GM11168 (cell line): ENCODE measurements around the gene TBC1D16.

Source experiments
- in situ Hi-C: fragments of 300-500 bp; cut with MboI; formaldehyde crosslinking; loops from one replicate; pipeline ENCODE4 v1.12.0; 2022; ENCODE audit warnings: low sequenced_read_pairs; ENCODE audit not compliant: unreplicated experiment

TBC1D16 gene

DNA sequence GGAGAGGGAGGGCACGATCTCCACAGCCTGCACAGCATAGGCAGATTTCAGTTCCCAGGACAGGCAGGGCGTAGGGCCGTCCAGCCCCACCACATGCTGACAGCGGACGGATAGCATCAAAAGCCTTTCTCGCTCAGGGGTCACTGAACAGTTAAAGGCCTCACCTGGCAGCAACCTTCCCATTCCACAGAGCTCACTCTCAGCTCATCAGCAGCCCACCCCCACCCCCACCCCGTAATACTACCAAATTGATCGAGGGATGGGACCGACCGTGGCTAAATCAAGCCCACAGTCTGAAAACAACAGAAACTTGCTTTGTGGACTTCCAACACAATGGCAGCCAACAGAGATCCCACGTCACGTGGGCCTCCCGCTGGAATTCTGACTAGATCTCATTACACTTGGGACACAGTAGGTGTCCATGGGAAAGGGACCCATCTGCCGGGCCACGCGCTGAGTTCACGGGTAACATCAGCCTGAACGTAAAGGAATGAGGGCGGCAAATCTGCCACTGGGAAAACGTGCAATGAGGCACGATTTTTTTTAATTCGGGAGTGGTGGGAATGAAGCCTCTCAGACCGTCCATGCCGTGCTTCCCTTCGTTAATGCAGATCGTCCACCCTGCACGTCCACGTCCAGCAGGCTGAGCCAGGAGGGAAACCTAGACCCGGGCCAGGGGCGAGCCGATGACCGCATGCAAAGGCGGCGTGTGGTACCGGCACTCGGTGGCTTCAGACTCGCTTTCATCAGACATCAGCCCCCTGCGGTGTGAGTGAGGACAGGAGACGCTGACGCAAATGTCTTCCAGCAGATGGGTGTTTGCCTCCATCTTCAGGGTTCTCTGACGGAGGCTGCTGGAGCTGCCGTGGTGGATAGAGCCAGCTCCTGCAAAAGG, 92.1 kb downstream of the TBC1D16 start:
- in situ Hi-C loops: no loop called here

DNA sequence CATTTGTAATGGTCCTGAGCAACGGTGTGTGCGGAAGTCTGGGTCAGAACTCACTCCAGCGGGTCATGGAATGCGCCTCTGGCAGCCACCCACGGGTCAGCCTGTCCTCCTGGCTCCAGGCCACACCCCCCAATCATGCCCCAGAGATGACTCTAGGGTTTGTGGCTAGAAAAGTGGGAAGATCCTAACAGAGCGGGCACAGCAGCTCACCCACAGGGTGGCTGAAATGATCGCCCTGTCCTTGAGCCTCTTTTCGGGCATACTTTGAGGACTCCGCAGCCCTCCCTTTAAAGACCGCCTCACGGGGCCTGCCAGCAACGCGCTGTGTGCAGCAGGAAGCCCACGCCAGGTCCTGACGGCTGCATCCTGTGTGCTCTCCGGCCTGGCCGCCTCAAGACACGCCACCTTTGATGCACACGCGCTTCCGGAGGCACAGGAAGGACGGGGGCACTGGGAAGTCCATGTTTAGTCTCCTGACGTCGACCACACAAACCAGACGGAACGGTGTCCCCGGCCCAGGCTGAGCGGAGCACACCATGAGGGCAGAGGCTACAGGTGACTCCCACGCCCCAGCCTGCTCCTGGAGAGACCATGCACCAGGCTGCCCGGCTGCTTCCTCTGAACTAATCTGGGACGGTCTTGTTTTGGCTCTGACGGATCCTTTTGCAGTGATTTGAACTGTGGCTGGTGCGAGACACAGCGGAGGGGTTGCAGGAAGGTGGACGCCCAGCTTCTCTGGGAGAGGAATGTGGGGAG, 92.9 kb downstream of the TBC1D16 start:
- in situ Hi-C loops: no loop called here

DNA sequence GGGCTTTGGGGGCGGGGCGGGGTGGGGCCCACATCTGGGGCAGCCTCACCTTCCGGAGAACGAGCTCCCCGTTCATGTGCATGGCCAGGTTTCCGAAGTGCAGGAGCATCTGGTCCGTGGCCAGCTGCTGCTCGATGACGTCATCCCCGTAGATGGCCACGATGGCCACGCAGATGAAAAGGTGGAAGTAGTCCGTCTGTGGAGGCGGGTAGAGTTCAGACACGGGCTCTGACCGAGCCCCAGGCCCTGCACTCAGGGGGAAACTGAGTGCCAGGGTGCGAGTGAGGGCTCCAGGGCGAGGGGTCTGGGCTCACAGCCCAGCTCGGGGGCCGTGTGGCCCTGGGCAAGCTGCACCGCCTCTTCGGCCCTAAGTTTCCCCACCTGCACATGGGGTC, 93.7 kb downstream of the TBC1D16 start:
- in situ Hi-C loops: no loop called here

DNA sequence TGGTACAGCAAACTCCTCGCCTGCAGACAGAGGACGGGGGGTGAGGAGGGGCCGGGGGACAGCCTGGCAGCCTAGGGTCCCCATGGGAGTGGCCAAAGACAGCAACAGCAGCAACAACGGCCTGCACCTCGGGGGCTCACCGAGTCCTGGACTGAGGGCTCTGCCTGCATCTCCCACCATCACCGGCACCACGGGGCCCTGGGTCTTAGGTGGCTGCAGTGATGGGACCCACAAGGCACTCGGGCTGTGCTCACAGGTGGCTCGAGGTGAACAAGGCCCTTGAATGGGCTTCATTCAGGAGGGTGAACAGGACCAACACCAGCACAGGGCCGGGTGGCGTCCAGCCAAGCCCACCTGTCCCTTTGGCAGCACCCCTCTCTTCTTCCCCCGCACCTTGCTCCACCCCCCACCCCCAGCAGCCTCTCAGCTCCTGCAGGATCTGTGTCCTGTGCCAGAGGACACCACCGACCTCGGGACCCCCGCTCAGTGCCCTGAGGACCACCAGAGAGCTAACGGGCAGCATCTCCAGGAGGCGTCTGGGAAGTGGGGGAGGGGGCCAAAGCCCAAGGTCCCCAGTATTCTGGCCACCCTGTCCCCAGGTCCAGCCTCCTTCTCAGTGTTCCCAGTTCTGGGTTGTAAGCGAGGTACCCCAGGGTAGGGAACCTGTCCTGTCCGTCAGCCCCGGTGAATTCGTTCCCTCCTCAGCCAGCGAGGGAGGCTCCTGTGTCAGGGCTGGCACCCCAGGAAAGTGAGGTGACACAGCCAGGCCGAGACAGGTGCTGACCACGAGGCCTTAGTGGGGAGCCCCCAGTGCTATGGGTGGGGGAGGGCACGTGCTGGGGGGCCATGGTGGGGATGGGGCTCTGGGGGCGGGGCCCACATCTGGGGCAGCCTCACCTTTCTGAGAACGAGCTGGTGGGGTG, 94.3 kb downstream of the TBC1D16 start:
- in situ Hi-C loops: no loop called here

DNA sequence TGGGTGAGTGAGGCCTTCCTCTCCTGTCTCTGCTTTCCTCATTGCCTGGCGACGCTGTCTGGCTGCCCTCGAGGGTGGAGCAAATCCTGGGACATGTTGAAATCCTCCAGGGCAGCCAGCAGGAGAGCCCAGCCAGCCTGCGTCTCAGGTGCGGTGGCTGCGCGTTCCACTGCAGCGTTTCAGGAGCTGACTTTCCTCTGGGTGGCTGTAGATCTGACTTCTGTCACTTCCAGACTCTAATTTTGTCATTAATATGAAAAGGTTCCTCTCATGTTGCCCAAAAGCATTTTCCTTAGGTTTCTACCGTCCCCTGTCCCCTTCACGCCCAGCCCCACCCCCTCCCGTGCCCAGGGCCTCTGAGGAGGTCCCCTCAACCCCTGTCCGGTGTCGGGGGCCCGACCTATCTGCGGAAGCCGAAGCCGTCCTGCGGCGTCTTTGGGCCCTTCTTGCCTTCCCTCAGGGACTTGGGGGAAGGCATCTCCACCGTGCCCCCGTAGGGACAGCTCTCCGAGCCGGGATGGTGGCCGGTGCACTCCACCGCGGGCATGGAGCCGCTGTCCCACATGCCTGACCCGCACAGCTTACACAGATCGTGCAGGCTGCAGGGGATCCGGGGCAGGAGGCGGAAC, 95.1 kb downstream of the TBC1D16 start:
- in situ Hi-C loops: no loop called here

DNA sequence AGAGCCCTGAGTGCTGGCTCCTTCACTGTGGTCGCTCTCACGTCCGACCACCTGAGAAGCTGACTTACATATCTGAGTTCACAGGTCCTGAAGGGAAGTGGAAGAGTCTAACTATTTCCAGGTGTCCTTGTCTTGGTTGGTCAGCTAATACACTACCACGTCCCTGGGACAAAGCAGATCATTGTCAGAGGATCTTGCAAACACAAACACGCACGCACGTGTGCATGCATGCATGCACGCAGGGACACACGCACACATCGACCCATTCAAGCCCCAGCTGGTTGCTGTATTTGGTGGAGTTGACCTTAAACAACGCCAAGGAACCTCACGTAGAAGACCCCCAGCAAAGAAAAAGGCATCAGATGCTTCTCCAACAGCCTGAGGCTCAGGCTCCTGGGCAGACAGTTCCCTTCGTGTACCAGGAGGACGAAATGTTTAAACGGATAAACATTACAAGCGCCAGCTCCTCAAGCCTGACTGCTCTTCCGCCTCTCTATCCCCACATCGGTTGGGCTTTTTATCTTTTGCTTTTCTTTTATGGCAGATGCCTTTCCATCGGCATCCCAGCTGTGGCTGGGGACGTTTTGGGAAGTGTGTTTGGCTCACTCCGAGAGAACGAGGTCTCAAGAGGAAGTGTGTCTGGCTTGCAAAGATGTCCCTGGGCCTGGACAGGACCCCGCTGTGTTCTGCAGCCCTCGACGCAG, 95.8 kb downstream of the TBC1D16 start:
- in situ Hi-C loops: no loop called here

DNA sequence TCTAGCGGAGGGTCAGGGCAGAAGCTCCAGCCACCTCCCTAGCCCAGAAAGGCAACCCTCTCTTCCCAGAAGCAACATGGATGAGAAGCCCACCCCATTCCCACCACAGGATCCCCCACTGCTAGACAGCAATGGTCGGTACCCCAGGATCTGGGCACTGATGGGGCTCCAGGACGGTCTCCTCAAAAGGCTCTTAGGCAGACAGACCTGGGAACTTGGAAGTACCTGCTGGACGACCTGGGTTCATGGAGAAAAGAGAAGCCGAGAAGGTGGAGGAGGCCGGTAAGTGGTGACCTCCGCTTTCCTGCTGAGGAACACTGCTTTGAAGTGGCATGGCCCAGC, 96.6 kb downstream of the TBC1D16 start:
- in situ Hi-C loops: no loop called here

DNA sequence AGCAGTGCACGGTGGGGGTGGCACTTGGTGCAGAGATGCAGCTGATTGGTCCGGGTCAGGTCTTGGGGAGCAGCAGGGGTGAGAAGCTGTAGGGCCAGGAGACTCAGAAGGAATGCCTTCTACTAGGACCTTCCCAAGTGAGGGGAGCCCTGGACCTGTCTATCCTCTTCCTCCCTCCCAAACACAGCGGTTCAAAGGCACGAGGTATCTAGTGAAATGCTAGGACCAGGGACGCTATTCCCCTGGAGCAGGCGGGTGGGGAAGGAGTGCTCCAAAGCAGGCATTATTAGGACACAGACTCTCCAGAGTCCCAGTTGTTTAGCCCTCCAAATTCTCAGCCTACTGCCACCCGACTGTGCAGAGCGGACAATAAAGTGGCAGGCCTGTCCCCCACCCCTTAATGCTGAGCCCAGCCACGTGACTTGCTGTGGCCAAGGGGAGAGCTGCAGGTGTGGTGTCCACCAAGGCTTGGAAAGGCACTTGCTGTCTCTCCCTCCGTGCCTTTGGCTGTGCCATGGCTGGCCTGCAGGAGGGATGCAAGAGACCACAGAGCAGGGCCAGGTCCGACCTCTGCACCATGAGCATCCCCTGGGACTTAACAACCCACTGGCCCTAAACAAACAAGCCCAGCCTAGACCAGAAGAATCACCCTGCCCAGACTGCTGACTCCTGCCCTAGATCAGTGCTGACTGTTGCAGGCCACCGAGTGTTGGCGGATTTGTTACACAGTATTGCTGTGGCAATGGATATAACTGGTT, 97.2 kb downstream of the TBC1D16 start:
- in situ Hi-C loops: no loop called here

DNA sequence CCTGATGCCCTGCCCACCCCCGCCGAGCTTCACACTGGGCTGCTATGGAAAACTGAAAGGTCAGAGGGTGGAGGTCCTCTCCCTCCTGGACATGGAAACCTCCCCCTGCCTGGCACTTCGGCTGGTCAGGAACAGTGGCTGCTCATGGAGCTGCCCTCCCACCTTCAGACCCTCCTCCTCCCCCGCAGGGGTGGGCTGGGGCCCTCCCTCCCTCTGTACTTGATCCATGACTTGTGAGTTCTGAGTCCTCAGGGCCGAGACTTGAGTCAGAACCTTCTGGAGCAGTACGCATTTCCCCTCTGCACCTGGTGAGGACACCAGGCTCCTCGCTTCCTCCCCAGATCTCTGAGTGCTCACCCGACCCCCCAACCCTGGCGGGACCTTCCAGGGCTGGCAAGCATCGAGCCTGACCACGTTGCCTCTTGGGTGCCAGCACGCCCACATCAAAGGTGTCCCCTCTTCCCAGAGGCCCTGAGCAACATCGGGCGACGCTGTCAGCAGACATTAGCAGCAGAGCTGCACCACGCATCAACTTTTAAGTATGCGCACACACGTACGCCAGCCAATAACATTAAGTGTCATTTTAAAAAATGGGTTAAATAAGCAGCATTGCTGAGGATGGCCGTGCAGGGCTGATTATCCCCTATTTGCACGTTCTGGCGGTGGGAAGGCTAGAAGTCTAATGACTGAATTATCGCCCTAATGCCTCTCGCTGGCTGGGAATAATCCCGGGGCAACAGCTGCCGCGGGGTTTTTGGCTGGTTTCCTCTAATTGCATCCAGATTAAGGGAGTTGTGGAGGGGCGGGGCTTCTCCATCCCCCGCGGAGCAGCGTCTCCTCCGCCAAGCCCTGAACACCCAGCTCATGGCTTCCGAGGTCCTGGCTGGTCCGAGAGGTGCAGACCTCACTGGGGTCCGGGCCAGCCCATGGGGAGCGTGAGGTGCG, 98.0 kb downstream of the TBC1D16 start:
- in situ Hi-C loops: no loop called here

DNA sequence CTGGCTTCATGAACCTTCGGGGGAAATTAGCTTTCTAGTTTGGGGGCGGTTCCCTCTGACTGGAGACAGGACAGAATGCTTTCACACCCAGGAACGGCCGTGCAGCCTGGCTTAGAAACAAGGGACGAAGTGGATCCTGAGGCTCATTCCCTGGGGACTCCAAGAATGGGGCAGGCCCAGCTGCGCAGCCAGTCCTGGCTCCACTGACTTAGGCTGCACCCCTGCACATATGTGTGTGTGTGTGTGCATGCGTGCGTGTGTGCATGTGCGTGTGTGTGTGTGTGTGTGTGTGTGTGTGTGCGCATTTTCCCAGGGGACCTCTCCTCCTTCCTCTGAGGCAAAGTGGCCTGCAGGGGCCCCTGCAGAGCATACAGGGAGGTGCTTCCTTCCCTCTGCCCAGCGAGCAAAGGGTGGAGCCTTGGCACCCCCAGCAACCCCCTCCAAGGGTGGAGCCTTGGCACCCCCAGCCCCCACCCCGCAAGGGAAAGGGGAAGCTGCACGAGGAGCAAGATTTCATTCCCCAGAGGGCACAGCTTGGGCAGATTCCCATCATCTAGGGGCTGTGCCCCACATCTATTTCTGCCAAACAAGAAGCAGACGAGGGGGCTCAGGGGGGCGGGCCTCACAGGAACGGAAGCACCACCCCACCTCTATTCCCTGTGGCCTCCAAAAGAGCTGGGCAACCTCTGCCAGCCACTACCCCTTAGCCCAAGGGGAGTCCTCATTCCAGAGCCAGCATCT, 98.9 kb downstream of the TBC1D16 start:
- in situ Hi-C loops: no loop called here

DNA sequence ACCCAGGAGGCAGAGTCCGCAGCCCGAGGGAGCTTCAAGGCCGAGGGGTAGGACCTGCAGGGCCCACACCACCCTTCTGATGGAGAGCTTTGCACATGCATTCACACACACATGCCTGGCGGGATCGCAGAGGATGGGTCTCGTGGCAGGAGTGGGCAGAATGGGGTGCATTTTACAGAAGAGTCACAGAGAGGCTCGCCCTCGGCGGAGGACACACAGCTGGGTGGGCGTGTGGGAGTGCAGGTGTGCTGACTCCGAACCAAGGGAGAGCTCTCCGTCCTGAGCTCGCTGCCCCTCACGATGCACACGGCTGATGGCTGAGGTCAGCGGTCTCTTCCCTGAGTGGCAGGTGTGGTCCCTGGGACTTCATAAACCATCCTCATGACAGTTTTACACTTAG, 99.6 kb downstream of the TBC1D16 start:
- in situ Hi-C loops: no loop called here

DNA sequence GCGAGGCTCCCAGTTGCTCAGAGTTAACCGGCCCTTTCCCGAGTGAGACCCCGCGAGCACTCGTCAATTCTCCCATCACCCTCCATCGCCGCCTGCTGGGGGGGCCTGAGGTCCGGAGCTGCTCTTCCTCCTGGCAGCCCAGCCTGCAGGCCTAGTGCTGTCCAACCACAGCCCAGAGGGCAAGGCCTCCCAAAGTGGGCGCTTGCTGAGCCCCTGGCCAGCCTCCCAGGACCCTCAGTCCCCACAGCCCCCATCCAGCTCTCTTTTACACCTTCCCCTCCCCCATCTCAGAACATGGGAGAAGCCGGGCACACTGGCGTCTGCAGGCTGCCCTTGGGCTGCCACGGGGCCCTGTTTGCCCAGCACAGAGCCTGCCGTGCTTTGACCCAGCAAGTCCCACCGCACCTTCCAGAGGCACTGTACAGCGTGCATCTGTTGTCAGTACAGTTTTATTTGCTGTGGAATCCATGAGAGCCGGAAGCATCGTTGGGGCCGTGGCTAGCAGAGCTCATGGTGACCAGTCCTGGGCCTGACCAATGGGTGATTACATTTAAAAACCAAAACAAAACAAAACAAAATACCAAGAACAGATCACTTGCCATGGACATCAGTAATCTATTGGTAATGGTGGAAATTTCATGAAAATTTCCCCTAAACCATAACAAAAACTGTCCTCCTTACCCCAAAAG, 100.3 kb downstream of the TBC1D16 start:
- in situ Hi-C loops: no loop called here

DNA sequence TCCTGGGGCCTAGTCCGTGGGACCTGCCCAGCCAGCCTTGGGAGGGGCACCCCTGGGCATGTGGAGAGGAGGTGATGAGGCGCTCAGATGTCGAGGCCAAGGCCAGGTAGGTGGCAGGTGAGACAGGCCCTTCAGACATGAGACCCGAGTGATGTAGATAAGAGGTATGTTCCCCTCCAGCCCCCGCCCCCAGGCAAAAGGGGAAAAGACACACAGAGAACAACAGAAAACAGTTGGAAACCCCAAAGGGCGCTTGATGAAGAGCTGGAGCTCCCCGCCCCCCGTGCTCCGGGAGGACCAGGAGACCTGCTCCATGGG, 101.1 kb downstream of the TBC1D16 start:
- in situ Hi-C loops: no loop called here

DNA sequence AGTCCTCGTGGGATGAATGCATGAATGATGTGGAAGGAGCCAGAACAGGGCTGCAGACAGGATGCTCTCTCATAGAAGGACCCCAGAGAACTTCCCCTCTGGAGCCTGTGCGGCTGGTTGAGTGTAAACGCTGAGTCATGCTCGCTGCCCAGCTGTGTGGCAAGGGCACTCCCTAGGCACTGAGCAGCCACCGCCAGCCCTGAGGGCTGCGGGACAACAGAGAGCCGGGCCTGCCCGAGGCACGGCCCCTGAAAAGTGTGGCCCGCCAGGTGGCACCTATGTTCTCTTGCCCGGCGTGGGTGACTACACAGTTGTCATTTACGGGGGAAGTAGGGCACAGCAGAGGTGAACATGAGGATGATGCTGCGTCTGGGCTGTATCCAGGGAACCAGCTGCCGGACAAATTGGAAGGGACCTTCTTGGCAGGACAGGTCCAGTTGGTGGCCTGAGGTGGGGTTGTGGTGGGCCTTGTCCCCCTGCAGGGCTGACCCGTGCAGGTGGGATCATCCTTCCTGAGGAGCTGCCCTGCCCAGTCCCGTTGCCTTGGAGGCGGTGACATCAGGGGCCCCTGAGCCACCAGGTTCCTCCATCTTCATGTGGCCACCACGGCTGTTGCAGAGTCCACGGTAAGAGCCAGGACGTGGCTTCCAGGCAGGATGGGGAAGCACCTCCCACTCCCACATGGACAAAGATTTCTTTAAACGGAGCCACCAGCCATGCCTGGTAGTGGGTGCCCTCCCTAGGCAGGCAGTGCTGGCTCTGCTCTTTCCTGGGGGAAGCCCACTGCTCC, 101.6 kb downstream of the TBC1D16 start:
- in situ Hi-C loops: no loop called here

DNA sequence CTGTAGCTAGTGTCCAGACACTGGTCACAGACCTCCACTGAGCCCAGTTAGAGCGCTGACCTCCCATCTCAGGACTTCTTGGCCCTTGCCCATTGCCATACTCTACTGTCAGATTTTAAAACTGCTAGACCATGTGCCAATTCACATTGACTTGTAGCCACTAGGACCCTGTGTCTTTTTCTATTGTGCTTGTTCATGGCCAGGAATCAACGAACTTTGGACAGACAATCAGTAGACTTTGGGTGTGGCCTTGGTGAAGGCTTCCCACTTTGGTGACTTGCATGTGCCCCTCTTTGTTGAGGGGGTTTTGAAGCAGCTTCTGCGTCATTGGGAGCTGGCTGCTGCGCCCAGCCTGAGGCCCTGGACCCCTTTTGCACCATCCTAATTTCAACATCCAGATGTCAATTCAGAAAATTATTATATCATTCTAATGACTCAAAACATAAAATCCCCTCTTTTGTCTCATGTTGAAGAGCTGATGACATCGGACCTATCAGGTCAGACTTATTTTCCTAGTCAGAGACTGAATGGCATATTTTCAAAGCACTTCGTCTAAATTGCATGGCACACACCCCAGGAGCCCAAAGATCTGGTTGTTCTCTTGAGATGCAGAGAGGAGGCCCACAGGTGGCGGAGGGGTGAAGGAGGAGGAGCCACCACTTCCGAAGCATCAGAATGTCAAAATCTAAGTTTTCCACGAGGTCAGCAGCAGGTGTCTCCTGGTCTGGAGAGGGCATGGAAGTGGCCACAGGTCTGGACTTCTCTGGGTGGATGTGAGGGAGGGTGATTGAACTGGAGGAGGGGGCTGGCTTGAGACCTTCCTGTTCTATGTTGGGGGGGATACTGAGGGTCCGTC, 103.0 kb downstream of the TBC1D16 start:
- in situ Hi-C loops: no loop called here
